Progenitor cell of endocrine pancreas (in vitro differentiated cells): ENCODE results near the gene CLECL1. TPM values are rescaled to one million over a fixed set of nuclear protein-coding genes. Genes with fewer than 3 reads are reported as not detected.

ENCODE experiments used
- DNase-seq: peaks from one replicate; pipeline ENCODE4 v3.0.0; 2021; ENCODE audit warnings: low spot score; ENCODE audit not compliant: unreplicated experiment
- H3K27ac Mint-ChIP-seq: 2 replicates; pipeline ENCODE4 v1.8.0; 2021; ENCODE audit warnings: mild to moderate bottlenecking, moderate library complexity, mixed read lengths
- H3K27me3 Mint-ChIP-seq: 2 replicates; pipeline ENCODE4 v1.8.0; 2021; ENCODE audit warnings: mixed read lengths
- H3K36me3 Mint-ChIP-seq: 2 replicates; pipeline ENCODE4 v1.8.0; 2022; ENCODE audit warnings: mixed read lengths; ENCODE audit not compliant: insufficient read depth
- H3K4me1 Mint-ChIP-seq: 2 replicates; pipeline ENCODE4 v1.8.0; 2021; ENCODE audit warnings: low read depth, mixed read lengths
- H3K4me3 Mint-ChIP-seq: 2 replicates; pipeline ENCODE4 v1.8.0; 2021; ENCODE audit warnings: low read depth, mild to moderate bottlenecking, moderate library complexity, mixed read lengths
- H3K9me3 Mint-ChIP-seq: 2 replicates; pipeline ENCODE4 v1.8.0; 2021; ENCODE audit warnings: low read depth, mixed read lengths
- total RNA-seq: library from RNA; stranded (reverse); gene quantifications from 2 replicates; pipeline ENCODE4 v1.2.1, GENCODE V29; 2021
- TF ChIP-seq, protein P1 (sequence below): fragments of 200-600 bp; sonication (generic); IDR thresholded peaks from one replicate; pipeline ENCODE4 v1.5.0; 2021; ENCODE audit warnings: antibody characterized with exemption, mild to moderate bottlenecking; ENCODE audit not compliant: unreplicated experiment

CLECL1 gene
- total RNA-seq, 1 donor from 2014 or later, result not detected

DNA sequence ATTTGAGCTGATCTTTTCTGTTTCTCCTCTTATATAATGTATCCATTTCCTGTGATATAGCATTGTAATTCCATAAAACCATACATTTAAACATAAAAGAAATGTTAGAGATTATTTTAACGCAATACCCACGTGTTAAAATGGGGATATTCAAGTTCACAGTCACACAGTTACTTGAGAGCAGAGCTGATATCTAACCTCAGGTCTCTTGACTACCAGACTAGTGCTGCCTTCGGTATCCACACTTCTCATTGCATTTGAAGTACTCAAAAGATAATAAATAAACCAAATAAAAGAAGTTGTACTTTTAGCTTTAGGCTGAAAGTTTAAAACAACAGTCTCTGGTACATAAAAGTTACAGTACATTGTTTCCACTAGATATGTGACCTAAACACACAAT is 2.9 kb downstream of the CLECL1 start:
- Mint-ChIP-seq H3K4me3 (no peak overlapping the region), H3K4me1 (no peaks in the 10 kb centered on the region), H3K36me3 (no peaks in the 10 kb centered on the region), H3K27me3 (peaks cover 5% of the 10 kb centered on the region), H3K9me3 (no peaks in the 10 kb centered on the region), H3K27ac (no peak overlapping the region)
- TF ChIP-seq, protein P1, sequence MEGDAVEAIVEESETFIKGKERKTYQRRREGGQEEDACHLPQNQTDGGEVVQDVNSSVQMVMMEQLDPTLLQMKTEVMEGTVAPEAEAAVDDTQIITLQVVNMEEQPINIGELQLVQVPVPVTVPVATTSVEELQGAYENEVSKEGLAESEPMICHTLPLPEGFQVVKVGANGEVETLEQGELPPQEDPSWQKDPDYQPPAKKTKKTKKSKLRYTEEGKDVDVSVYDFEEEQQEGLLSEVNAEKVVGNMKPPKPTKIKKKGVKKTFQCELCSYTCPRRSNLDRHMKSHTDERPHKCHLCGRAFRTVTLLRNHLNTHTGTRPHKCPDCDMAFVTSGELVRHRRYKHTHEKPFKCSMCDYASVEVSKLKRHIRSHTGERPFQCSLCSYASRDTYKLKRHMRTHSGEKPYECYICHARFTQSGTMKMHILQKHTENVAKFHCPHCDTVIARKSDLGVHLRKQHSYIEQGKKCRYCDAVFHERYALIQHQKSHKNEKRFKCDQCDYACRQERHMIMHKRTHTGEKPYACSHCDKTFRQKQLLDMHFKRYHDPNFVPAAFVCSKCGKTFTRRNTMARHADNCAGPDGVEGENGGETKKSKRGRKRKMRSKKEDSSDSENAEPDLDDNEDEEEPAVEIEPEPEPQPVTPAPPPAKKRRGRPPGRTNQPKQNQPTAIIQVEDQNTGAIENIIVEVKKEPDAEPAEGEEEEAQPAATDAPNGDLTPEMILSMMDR, result no peak
- no peak for DNase-seq

DNA sequence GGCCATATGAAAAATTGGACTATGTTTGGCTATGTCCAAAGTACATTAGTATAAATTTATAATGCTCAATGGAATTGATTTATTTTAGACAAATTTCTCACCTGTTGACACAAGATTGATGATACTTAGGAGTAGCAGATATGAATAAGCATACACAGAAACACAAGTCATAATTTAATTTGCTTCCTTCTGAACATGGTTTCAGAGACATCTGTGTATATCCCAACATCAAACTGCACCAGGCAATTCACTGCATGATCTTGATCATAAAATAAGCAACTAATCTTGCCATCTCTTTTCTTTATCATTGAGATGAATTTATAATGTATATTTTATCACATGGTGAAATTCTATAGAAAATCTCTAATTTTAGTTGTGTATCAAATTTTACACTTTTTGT is 3.8 kb downstream of the CLECL1 start:
- no peak overlapping the region for H3K27ac Mint-ChIP-seq
- no peaks in the 10 kb centered on the region for H3K4me1 Mint-ChIP-seq
- TF ChIP-seq, protein P1, result no peak
- no peaks in the 10 kb centered on the region for H3K9me3 Mint-ChIP-seq
- no peak overlapping the region for H3K4me3 Mint-ChIP-seq
- H3K36me3 Mint-ChIP-seq, result no peaks in the 10 kb centered on the region
- no peak for DNase-seq
- H3K27me3 Mint-ChIP-seq, result peaks cover 5% of the 10 kb centered on the region

DNA sequence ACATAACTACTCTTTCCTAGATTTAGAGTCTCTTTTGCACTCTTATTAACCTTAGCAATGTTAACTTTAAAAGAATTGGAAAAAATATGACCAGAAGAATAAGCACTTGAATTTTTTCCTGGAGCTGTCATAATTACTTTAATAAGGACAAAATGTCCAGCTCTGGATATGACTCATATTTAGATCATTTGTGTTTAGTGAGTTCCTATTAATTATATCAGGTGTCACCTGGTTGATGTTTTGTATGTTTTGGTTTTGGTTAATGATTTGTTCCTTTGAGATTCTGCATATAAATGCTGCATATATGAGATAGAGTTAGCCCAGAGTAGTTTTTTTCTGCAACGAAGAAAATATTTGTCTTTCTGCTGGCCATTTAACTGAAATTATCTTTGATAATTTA is 5.1 kb downstream of the CLECL1 start:
- no peaks in the 10 kb centered on the region for H3K4me1 Mint-ChIP-seq
- DNase-seq, result no peak
- H3K36me3 Mint-ChIP-seq, result no peaks in the 10 kb centered on the region
- TF ChIP-seq, protein P1, result no peak
- no peak overlapping the region for H3K4me3 Mint-ChIP-seq
- no peaks in the 10 kb centered on the region for H3K9me3 Mint-ChIP-seq
- H3K27me3 Mint-ChIP-seq, result peaks cover 2% of the 10 kb centered on the region
- no peak overlapping the region for H3K27ac Mint-ChIP-seq

DNA sequence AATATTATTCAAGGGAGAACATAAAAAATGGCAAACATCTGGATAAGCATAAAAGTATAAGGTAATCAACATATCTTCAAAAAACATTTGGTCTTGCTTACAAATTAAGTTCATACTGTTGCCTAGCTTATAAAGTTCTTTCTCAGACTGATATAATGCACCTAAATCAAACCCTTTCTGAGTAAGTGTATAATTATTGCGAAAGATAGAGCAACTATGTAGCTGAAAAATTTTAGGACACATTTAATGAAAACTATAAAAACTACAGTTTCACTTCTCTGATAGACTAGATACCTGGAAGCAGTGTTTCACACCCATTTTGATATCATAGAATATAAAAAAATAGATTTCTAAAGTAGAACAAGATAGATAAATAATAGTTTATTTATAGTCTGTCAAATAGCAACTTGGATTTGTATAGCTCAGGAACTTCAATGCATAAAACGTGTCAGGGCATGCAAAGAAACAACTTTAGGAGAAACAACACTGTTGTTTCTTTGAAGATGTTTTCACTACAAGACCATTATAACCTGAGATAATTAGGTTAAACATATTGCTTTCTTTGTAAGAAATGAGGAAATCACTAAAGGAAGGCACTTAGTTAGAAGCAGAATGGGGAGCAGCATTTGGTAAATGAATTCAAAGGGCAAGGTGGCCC is 7.6 kb downstream of the CLECL1 start:
- Mint-ChIP-seq H3K27ac (no peak overlapping the region), H3K4me3 (no peak overlapping the region), H3K4me1 (peaks cover 11% of the 10 kb centered on the region), H3K9me3 (no peaks in the 10 kb centered on the region), H3K27me3 (no peaks in the 10 kb centered on the region), H3K36me3 (no peaks in the 10 kb centered on the region)
- no peak for DNase-seq
- TF ChIP-seq, protein P1, result no peak

DNA sequence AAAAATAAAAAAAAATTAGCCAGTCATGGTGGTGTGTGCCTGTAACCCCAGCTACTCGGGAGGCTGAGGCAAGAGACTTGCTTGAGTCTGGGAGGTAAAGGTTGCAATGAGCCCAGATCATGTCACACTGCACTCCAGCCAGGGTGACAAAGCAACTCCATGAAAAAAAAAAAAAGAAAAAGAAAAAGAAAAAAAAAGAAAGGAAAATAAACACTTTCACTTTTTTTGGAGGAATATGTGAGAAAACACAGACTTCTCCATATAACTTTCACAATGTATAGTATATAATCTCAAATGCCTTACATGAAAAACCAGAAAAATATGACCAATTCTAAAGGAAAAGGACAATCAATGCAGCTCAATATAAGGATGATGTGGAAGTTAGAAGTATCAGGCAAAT is 8.9 kb downstream of the CLECL1 start:
- Mint-ChIP-seq H3K27me3 (no peaks in the 10 kb centered on the region), H3K9me3 (no peaks in the 10 kb centered on the region), H3K4me3 (no peak overlapping the region), H3K27ac (no peak overlapping the region), H3K4me1 (peaks cover 12% of the 10 kb centered on the region), H3K36me3 (no peaks in the 10 kb centered on the region)
- TF ChIP-seq, protein P1, result no peak
- DNase-seq, result no peak
